H1 (cell line): ENCODE data around the gene MIOX. TPM values are rescaled to one million over a fixed set of nuclear protein-coding genes. Genes with fewer than 3 reads are reported as not detected.

Experiments used
- TCF12 ChIP-seq: IDR thresholded peaks from 2 replicates; pipeline ENCODE4 v1.6.1; 2011; ENCODE audit warnings: low read depth, mild to moderate bottlenecking, low read length
- polyA plus RNA-seq, 7 experiments: library from polyadenylated mRNA; depleted of rRNA in 3 of 7; stranded (reverse) in 5 of 7; unstranded in 2 of 7; fragments of >200 nt in 5 of 7; fragments of 200-250 nt in 2 of 7; gene quantifications; 1 replicate in 5 of 7; 2 replicates in 1 of 7; 4 replicates in 1 of 7; pipeline versions ENCODE4 v1.2.1 to v1.2.3, GENCODE V29; 2011 to 2013; ENCODE audit warnings: missing spikeins in 2 of 7, mixed read lengths in 2 of 7
- total RNA-seq: library from RNA; stranded (reverse); fragmentation: NEBNext Ultra II Directional; extraction: Animal tissue kit (Norgen Biotek cat#: 25700); gene quantifications from 2 replicates; pipeline ENCODE4 v1.2.1, GENCODE V29; 2021

The MIOX gene
- total and polyA plus RNA-seq, 2 of the 8 experiments (the other 6 are each of a cell fraction or from before 2014, with no cell fraction given) = 0.30 to 0.32 TPM

DNA sequence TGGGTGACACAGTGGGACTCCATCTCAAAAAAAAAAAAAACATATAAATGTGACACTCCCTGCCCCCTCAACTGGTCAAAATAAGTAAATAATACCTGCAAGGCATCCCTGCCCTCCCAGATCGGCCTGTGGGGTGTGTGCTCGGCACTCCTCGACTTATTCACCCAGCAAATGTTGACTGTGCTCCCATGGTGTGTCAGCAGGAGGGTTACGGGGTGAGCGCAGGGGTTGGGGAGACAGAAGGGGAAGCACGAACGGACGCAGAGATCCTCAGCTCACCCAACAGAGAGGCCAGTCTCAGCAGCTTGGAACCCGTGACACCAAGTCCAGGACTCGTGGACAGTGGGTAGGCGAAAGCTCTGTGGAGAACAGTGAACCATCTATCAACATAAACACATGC lies 6.9 kb upstream of the MIOX start (continued):
- TF ChIP-seq TCF12 = no peak
